Gastrocnemius medialis (tissue), 4 donors: ENCODE data around the gene TTC24.

Experiments used
- POLR2A ChIP-seq, 2 donors: fragments of 450-650 bp; IDR thresholded peaks; one replicate each; pipeline ENCODE4 v1.6.1; 2017; ENCODE audit warnings: antibody characterized with exemption in 2 of 2, mild to moderate bottlenecking in 2 of 2, moderate library complexity in 2 of 2
- TF ChIP-seq, protein P1 (sequence below), 5 experiments: fragments of 450-650 bp in 3 of 5; fragments of 200-600 bp in 2 of 5; sonication (generic) in 2 of 5; IDR thresholded peaks in 4 of 5; conservative IDR thresholded peaks in 1 of 5; 1 replicate in 4 of 5; 2 replicates in 1 of 5; pipeline ENCODE4 v1.5.1; 2016 to 2019; ENCODE audit warnings: antibody characterized with exemption in 5 of 5, mild to moderate bottlenecking in 3 of 5, moderate library complexity in 3 of 5

DNA sequence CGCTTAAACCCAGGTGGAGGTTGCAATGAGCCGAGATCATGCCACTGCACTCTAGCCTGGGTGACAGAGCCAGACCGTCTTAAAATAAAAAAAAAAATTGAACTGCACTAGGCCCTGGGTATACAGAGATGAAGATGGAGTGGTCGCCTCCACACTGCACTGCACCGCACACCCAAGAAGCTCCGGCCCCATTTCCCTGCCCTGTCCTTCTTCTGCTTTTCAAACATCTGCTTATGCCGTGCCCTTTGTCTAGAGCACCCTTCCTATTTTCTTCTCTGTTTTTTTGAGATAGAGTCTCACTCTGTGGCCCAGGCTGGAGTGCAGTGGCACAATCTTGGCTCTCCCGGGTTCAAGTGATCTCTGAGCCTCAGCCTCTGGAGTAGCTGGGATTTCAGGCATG, 24.6 kb upstream of the TTC24 start:
- no peak for TF ChIP-seq POLR2A (IDR thresholded peaks at IDR 0.05)
- TF ChIP-seq, protein P1, sequence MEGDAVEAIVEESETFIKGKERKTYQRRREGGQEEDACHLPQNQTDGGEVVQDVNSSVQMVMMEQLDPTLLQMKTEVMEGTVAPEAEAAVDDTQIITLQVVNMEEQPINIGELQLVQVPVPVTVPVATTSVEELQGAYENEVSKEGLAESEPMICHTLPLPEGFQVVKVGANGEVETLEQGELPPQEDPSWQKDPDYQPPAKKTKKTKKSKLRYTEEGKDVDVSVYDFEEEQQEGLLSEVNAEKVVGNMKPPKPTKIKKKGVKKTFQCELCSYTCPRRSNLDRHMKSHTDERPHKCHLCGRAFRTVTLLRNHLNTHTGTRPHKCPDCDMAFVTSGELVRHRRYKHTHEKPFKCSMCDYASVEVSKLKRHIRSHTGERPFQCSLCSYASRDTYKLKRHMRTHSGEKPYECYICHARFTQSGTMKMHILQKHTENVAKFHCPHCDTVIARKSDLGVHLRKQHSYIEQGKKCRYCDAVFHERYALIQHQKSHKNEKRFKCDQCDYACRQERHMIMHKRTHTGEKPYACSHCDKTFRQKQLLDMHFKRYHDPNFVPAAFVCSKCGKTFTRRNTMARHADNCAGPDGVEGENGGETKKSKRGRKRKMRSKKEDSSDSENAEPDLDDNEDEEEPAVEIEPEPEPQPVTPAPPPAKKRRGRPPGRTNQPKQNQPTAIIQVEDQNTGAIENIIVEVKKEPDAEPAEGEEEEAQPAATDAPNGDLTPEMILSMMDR (IDR thresholded peaks at IDR 0.05 in 4 of 5, conservative IDR thresholded peaks at IDR 0.05 in 1 of 5) = no peak
